ENCODE data around the gene AS3MT.

- TF ChIP-seq CTCF (IDR thresholded peaks at IDR 0.05; ENCODE audit: insufficient read depth, low read depth, low read length) (no peak), EZH2 (IDR thresholded peaks at IDR 0.05; ENCODE audit: insufficient read depth, low read length) (no peak)
These were observed 82.0 kb downstream of the AS3MT start for GRCh38 chr10:102951316-102951715.

Data from astrocyte (in vitro differentiated cells and primary cell).